Measurements from ENCODE around the gene PBX3.

Gene PBX3

DNA sequence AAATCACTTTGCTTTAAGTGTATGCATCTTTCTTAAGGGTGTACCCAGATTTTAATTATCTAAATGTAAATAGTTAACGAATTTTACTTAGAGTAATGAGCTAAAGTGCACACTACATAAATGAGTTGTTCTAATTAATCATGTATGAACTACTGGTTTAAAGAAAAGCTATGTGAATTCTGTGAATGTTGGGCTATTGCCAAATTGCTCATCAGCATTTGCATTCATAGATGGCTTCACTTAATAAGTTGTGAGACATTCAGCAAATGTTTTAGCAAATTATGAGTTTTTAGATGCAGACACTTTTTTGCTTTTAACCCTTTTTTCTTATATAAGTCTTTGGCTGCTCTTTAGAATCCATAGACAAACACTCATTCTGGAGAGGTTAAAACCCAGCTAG is 175.7 kb downstream of the PBX3 start:
- DNase-seq (ENCODE audit: low read depth), result no peak
- TF ChIP-seq, protein P1, sequence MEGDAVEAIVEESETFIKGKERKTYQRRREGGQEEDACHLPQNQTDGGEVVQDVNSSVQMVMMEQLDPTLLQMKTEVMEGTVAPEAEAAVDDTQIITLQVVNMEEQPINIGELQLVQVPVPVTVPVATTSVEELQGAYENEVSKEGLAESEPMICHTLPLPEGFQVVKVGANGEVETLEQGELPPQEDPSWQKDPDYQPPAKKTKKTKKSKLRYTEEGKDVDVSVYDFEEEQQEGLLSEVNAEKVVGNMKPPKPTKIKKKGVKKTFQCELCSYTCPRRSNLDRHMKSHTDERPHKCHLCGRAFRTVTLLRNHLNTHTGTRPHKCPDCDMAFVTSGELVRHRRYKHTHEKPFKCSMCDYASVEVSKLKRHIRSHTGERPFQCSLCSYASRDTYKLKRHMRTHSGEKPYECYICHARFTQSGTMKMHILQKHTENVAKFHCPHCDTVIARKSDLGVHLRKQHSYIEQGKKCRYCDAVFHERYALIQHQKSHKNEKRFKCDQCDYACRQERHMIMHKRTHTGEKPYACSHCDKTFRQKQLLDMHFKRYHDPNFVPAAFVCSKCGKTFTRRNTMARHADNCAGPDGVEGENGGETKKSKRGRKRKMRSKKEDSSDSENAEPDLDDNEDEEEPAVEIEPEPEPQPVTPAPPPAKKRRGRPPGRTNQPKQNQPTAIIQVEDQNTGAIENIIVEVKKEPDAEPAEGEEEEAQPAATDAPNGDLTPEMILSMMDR (IDR thresholded peaks at IDR 0.05; ENCODE audit: control insufficient read depth, extremely low read depth, insufficient read depth), result no peak
- no peak overlapping the region for H3K4me3 ChIP-seq (ENCODE audit: low read depth, low read length)

DNA sequence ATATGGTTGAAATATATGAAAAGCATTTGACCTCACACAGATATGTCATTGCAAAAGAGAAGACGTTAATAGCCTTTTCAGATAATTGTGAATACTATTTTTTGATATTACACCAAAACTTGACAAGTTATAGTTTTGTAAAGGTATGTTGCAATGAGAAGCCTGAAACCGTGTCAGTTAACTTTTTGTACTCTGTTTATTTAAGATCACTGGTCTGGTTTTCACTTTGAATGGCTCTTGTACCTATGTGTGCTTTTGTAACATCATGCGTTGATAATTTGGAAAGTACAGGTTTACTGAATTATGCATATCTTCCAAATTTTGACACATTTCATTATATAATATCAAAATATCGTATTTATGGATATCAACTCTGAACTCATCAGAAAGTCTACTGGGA is 177.2 kb downstream of the PBX3 start:
- no peak overlapping the region for H3K4me3 ChIP-seq (ENCODE audit: low read depth, low read length)
- TF ChIP-seq, protein P1 (IDR thresholded peaks at IDR 0.05; ENCODE audit: control insufficient read depth, extremely low read depth, insufficient read depth), result no peak

DNA sequence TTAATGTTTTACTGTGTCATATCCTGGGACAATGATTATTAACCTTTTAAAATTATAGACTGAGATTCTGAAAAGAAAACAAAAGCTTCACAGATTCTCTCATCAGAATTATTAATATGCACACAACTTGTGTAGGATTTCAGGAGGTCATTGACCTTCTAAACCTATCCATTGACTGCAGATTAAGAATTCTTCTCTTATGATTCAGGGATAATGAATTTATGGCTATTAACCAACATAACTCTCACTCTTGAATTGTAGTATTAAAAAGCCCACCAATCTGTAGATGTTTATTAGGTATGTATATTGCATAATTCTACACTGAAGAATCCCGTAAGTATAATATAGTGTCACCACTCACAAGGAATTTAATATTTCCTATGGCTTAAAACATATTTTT is 179.8 kb downstream of the PBX3 start:
- no peak for DNase-seq (ENCODE audit: low read depth)
- no peak overlapping the region for H3K4me3 ChIP-seq (ENCODE audit: low read depth, low read length)
- TF ChIP-seq, protein P1 (IDR thresholded peaks at IDR 0.05; ENCODE audit: control insufficient read depth, extremely low read depth, insufficient read depth), result no peak

More for the DNA sequence above, 177.2 kb downstream of the PBX3 start:
- no peak for DNase-seq (ENCODE audit: low read depth)

DNA sequence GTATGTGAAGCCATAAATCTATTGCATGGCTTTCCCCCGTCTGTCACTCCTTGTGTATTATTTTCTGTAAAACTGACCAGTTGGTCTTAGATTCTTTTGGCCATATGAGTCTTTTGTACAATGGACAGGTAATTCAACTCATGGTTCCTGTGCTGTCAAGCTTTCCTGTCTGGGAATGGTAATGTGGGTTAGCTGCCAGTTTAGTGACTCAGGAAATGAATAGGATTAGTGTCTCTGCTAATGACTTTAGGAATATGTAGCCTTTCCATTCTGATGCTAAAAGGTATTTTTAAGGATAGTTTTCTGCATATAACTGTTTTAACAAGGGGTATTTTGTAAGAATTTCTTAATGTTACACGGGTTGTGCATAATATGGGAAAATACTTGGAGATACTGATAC is 182.7 kb downstream of the PBX3 start:
- TF ChIP-seq, protein P1 (IDR thresholded peaks at IDR 0.05; ENCODE audit: control insufficient read depth, extremely low read depth, insufficient read depth), result no peak
- no peak for DNase-seq (ENCODE audit: low read depth)
- H3K4me3 ChIP-seq (ENCODE audit: low read depth, low read length), result no peak overlapping the region

DNA sequence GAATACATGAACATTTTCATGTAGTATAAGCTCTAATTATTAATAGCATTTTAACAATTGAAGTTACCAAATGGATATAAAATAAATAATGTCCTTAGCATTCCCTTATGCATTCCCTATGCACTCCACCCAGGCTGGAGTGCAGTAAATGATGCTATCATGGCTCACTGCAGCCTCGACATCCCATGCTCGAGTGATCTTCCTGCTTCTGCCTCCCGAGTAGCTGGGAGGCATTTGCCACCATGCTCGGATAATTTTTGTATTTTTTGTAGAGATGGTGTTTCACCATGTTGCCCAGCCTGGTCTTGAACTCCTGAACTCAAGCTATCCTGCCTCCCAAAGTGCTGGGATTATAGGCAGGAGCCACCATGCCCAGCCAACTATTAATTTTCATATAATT is 184.0 kb downstream of the PBX3 start:
- H3K4me3 ChIP-seq (ENCODE audit: low read depth, low read length), result no peak overlapping the region
- DNase-seq (ENCODE audit: low read depth), result no peak
- TF ChIP-seq, protein P1 (IDR thresholded peaks at IDR 0.05; ENCODE audit: control insufficient read depth, extremely low read depth, insufficient read depth), result no peak

DNA sequence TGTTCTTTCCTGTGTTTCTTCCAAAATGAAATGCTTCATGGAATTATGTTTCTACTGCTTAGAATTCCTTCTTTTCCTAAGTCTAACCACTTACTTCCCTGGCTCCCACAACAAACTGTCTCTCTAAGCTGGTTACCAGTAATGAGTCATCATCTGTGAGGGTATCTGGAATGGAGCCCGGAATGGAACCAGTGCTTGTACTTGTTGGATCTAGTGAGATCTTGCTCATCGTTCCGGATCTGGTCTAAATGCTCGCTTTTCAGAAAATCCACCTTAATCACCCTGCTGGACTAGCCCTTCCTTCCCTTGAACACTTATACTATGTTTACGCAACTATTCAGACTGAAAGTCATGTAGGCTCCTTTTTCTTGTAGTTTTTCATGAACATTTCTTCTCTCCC is 184.8 kb downstream of the PBX3 start:
- DNase-seq (ENCODE audit: low read depth), result no peak
- TF ChIP-seq, protein P1 (IDR thresholded peaks at IDR 0.05; ENCODE audit: control insufficient read depth, extremely low read depth, insufficient read depth), result no peak
- no peak overlapping the region for H3K4me3 ChIP-seq (ENCODE audit: low read depth, low read length)

DNA sequence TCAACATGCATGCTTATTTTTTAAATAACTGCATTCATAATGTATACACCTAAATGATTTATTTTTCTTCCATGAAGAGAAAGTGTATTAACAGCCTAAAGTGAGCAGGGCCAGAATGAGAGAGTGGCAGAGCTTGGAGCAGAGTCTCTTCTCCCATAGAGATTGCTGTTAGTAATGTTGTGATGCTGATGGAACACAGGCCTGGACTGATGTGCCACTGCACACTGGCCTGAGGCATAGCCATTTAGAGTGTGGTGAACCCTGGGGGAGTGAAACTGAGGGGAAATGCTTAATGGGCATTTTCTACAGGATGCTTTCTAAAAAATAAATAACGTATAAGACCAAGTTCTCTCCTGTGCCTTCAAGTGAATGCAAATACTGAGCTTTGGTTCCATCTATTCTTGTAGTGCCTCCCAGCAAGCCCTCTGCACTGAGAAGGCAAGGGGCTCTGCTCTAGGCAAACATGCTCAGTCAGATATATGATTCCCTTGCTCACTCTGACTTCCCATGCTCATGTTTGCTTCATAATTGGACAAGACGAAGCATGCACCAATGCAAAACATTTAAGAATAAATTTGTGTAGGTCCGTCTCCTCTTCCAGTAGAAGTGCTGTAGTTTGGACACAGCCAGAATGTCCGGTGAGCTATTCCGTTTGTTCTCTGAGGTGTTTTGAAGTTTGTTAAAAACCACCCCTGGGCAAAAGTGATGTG is 185.7 kb downstream of the PBX3 start:
- TF ChIP-seq, protein P1 (IDR thresholded peaks at IDR 0.05; ENCODE audit: control insufficient read depth, extremely low read depth, insufficient read depth), result no peak
- no peak for DNase-seq (ENCODE audit: low read depth)
- H3K4me3 ChIP-seq (ENCODE audit: low read depth, low read length), result no peak overlapping the region
